GM20000 (cell line): Measurements from ENCODE around the gene C1orf167.
A peak's percentile ranks its signal among the peaks of the same experiment; 100 is the strongest.

Experiments
- DNase-seq: peaks from one replicate; pipeline ENCODE4 v3.0.0; 2012; ENCODE audit warnings: low spot score
- CTCF ChIP-seq: IDR thresholded peaks from 2 replicates; pipeline ENCODE4 v1.5.1; 2012; ENCODE audit warnings: mild to moderate bottlenecking, control low read depth; ENCODE audit errors: extremely low read depth, missing control alignments

The C1orf167 gene

GRCh38 chr1:11838349-11839272, 76.6 kb downstream of the C1orf167 start:
- peak; percentile 93 for TF ChIP-seq CTCF
- DNase-seq: peak; percentile 89
